H1 (cell line): Measurements from ENCODE around the gene HOXA13. TPM values are rescaled to one million over a fixed set of nuclear protein-coding genes. Genes with fewer than 3 reads are reported as not detected.

Experiments
- CTCF ChIA-PET: fragments of 300-600 bp; sonication (Branson Sonifier 250); formaldehyde crosslinking; loops from one replicate; lab custom pipeline; 2021; ENCODE audit not compliant: partially characterized antibody; lab: Charles Lee
- POLR2A ChIA-PET: fragments of 300-600 bp; sonication (Branson Sonifier 250); formaldehyde crosslinking; loops from one replicate; lab custom pipeline; 2021; ENCODE audit warnings: inconsistent platforms; ENCODE audit not compliant: partially characterized antibody; lab: Charles Lee
- DNase-seq, 2 experiments: peaks; one replicate each; pipeline versions ENCODE4 v3.0.0 to v3.0.0-alpha.2; 2010 to 2022; ENCODE audit warnings: low spot score in 2 of 2, low read depth in 1 of 2, mixed read lengths in 1 of 2
- FAIRE-seq: peaks from 2 replicates; lab custom pipeline; 2011; peaks lifted over from hg19 to GRCh38; lab: Jason Lieb, UNC
- H2AFZ ChIP-seq: 2 replicates; pipeline ENCODE4 v1.8.1; 2012; ENCODE audit warnings: low read length, inconsistent platforms
- H2AK5ac ChIP-seq: 2 replicates; pipeline ENCODE4 v1.6.1; 2013; ENCODE audit warnings: low read depth, low read length
- H2BK120ac ChIP-seq: replicated peaks from 2 replicates; pipeline ENCODE3; 2013; ENCODE audit warnings: low read depth, low read length, inconsistent platforms
- H2BK12ac ChIP-seq: 2 replicates; pipeline ENCODE4 v1.6.1; 2013; ENCODE audit warnings: low read depth, low read length
- H2BK15ac ChIP-seq: 2 replicates; pipeline ENCODE4 v1.6.1; 2013; ENCODE audit warnings: low read length
- H2BK20ac ChIP-seq: 2 replicates; pipeline ENCODE4 v1.6.1; 2013; ENCODE audit warnings: low read length
- H2BK5ac ChIP-seq: 2 replicates; pipeline ENCODE4 v1.6.1; 2013; ENCODE audit warnings: low read depth, low read length
- H3K14ac ChIP-seq: 2 replicates; pipeline ENCODE4 v1.6.1; 2013; ENCODE audit warnings: inconsistent platforms; ENCODE audit not compliant: insufficient read length
- H3K18ac ChIP-seq: 2 replicates; pipeline ENCODE4 v1.6.1; 2013; ENCODE audit warnings: low read length; ENCODE audit errors: extremely low read depth
- H3K23ac ChIP-seq: 2 replicates; pipeline ENCODE4 v1.6.1; 2013; ENCODE audit warnings: inconsistent platforms; ENCODE audit not compliant: insufficient read length
- H3K23me2 ChIP-seq: 2 replicates; pipeline ENCODE4 v1.6.1; 2013; ENCODE audit warnings: low read depth, low read length
- H3K27ac ChIP-seq: 2 replicates; pipeline ENCODE4 v1.6.1; 2011; ENCODE audit warnings: low read depth, low read length, inconsistent platforms
- H3K27me3 ChIP-seq, 4 experiments: replicated peaks in 1 of 4; 1 replicate in 1 of 4; 2 replicates in 3 of 4; pipeline versions ENCODE4 v1.6.1 to v1.8.1; 2011 to 2013; ENCODE audit warnings: low read length in 3 of 4, mild to moderate bottlenecking in 3 of 4, inconsistent platforms in 2 of 4, mixed read lengths in 2 of 4, moderate library complexity in 1 of 4; ENCODE audit not compliant: control insufficient read depth in 3 of 4, insufficient read depth in 3 of 4; ENCODE audit errors: extremely low read depth in 1 of 4
- H3K36me3 ChIP-seq, 4 experiments: 2 replicates each; pipeline versions ENCODE4 v1.6.1 to v1.8.1; 2011 to 2013; ENCODE audit warnings: mild to moderate bottlenecking in 4 of 4, low read length in 3 of 4, moderate library complexity in 2 of 4, control low read depth in 1 of 4, inconsistent platforms in 1 of 4; ENCODE audit not compliant: insufficient read depth in 4 of 4, control insufficient read depth in 2 of 4
- H3K4ac ChIP-seq: replicated peaks from 2 replicates; pipeline ENCODE3; 2013; ENCODE audit warnings: low read length, low read depth, mixed read lengths, inconsistent platforms; ENCODE audit not compliant: insufficient read length
- H3K4me1 ChIP-seq, 4 experiments: replicated peaks in 1 of 4; 1 replicate in 1 of 4; 2 replicates in 3 of 4; pipeline versions ENCODE4 v1.6.1 to v1.8.1; 2011 to 2013; ENCODE audit warnings: low read length in 3 of 4, inconsistent platforms in 2 of 4, mixed read lengths in 1 of 4; ENCODE audit not compliant: insufficient read depth in 4 of 4, control insufficient read depth in 3 of 4
- H3K4me2 ChIP-seq, 2 experiments: 2 replicates each; pipeline versions ENCODE4 v1.6.1 to v1.8.1; 2011 to 2013; ENCODE audit warnings: low read depth in 2 of 2, low read length in 2 of 2, control low read depth in 1 of 2, inconsistent platforms in 1 of 2, mild to moderate bottlenecking in 1 of 2; ENCODE audit not compliant: insufficient read depth in 1 of 2
- H3K4me3 ChIP-seq, 4 experiments: fragments of 200-600, 300-600 bp in 1 of 4; sonication (generic), shearing (Covaris generic), sonication (Bioruptor Twin) in 1 of 4; 2 replicates each; pipeline versions ENCODE4 v1.5.1 to v1.8.1; 2011 to 2016; ENCODE audit warnings: low read length in 4 of 4, low read depth in 3 of 4, control low read depth in 2 of 4, inconsistent platforms in 2 of 4, mild to moderate bottlenecking in 2 of 4, mixed read lengths in 1 of 4, moderate library complexity in 1 of 4; ENCODE audit not compliant: insufficient read depth in 2 of 4; ENCODE audit errors: extremely low read depth in 1 of 4
- H3K56ac ChIP-seq: replicated peaks from 2 replicates; pipeline ENCODE3; 2013; ENCODE audit warnings: low read depth, mild to moderate bottlenecking, mixed read lengths, low read length, inconsistent platforms; ENCODE audit not compliant: insufficient read length
- H3K79me1 ChIP-seq: 2 replicates; pipeline ENCODE4 v1.6.1; 2013; ENCODE audit warnings: low read depth, low read length, control low read depth
- H3K79me2 ChIP-seq, 2 experiments: 2 replicates each; pipeline versions ENCODE4 v1.6.1 to v1.8.1; 2012 to 2013; ENCODE audit warnings: low read length in 2 of 2, mild to moderate bottlenecking in 2 of 2, inconsistent platforms in 1 of 2; ENCODE audit not compliant: insufficient read depth in 2 of 2, control insufficient read depth in 1 of 2
- H3K9ac ChIP-seq, 4 experiments: replicated peaks in 1 of 4; 1 replicate in 1 of 4; 2 replicates in 3 of 4; pipeline versions ENCODE4 v1.6.1 to v1.8.1; 2011 to 2013; ENCODE audit warnings: low read depth in 3 of 4, low read length in 3 of 4, control low read depth in 2 of 4, mild to moderate bottlenecking in 2 of 4, moderate library complexity in 2 of 4, inconsistent platforms in 1 of 4; ENCODE audit errors: extremely low read depth in 1 of 4
- H3K9me3 ChIP-seq, 2 experiments: 2 replicates each; pipeline versions ENCODE4 v1.6.1 to v1.8.1; 2012 to 2013; ENCODE audit warnings: mild to moderate bottlenecking in 2 of 2, moderate library complexity in 2 of 2, control low read depth in 1 of 2, inconsistent platforms in 1 of 2, low read depth in 1 of 2, low read length in 1 of 2, mixed read lengths in 1 of 2; ENCODE audit not compliant: insufficient read depth in 2 of 2
- H4K20me1 ChIP-seq, 2 experiments: replicated peaks in 1 of 2; 2 replicates each; pipeline versions ENCODE3 to v1.8.1; 2011 to 2013; ENCODE audit warnings: inconsistent platforms in 2 of 2, low read length in 2 of 2, mild to moderate bottlenecking in 1 of 2; ENCODE audit not compliant: insufficient read depth in 2 of 2, control insufficient read depth in 1 of 2
- H4K5ac ChIP-seq: 2 replicates; pipeline ENCODE4 v1.6.1; 2013; ENCODE audit warnings: low read length, low read depth, mixed read lengths, inconsistent platforms; ENCODE audit not compliant: insufficient read length
- H4K8ac ChIP-seq: 2 replicates; pipeline ENCODE4 v1.8.0; 2013; ENCODE audit warnings: mild to moderate bottlenecking, moderate library complexity, low read length, inconsistent platforms; ENCODE audit not compliant: insufficient read depth; ENCODE audit errors: extremely low read depth
- H4K91ac ChIP-seq: replicated peaks from 2 replicates; pipeline ENCODE3; 2013; ENCODE audit warnings: low read length, mixed read lengths, inconsistent platforms; ENCODE audit not compliant: insufficient read length
- BACH1 ChIP-seq: IDR thresholded peaks from 2 replicates; pipeline ENCODE4 v1.6.1; 2012; ENCODE audit warnings: low read length, improper control_type of control experiment
- CBX5 ChIP-seq: fragments of 300-800, 300-1000 bp; sonication (generic); IDR thresholded peaks from 2 replicates; pipeline ENCODE4 v1.7.1; 2016; ENCODE audit warnings: antibody characterized with exemption, low read length, low read depth
- CREB1 ChIP-seq: IDR thresholded peaks from 2 replicates; pipeline ENCODE4 v1.6.1; 2012; ENCODE audit warnings: inconsistent platforms
- EZH2 ChIP-seq: fragments of 200-600 bp; sonication (generic); IDR thresholded peaks from 2 replicates; pipeline ENCODE4 v1.7.1; 2012; ENCODE audit warnings: low read depth, mild to moderate bottlenecking, moderate library complexity, low read length, inconsistent platforms; ENCODE audit not compliant: severe bottlenecking
- FOSL1 ChIP-seq: IDR thresholded peaks from 2 replicates; pipeline ENCODE4 v1.6.1; 2011; ENCODE audit warnings: mild to moderate bottlenecking, low read depth, low read length, moderate library complexity; ENCODE audit not compliant: insufficient read depth
- GABPA ChIP-seq: IDR thresholded peaks from 2 replicates; pipeline ENCODE4 v1.6.1; 2011; ENCODE audit warnings: mild to moderate bottlenecking, low read length, moderate library complexity, borderline replicate concordance; ENCODE audit not compliant: insufficient read depth
- KDM4A ChIP-seq: IDR thresholded peaks from one replicate; pipeline ENCODE4 v1.7.1; 2012; ENCODE audit warnings: low read depth, mild to moderate bottlenecking, moderate library complexity, low read length, inconsistent platforms; ENCODE audit not compliant: severe bottlenecking
- POLR2A ChIP-seq, 2 experiments: IDR thresholded peaks; 1 replicate in 1 of 2; 2 replicates in 1 of 2; pipeline ENCODE4 v1.6.1; 2011; ENCODE audit warnings: low read depth in 2 of 2, low read length in 2 of 2, mild to moderate bottlenecking in 2 of 2; ENCODE audit errors: control extremely low read depth in 1 of 2
- RBBP5 ChIP-seq: IDR thresholded peaks from 2 replicates; pipeline ENCODE4 v1.7.1; 2012; ENCODE audit warnings: low read depth, mild to moderate bottlenecking, inconsistent platforms, low read length, moderate library complexity, borderline replicate concordance
- RFX5 ChIP-seq: IDR thresholded peaks from 2 replicates; pipeline ENCODE4 v1.6.1; 2011; ENCODE audit warnings: low read depth, low read length, improper control_type of control experiment, borderline replicate concordance
- TBP ChIP-seq: IDR thresholded peaks from 2 replicates; pipeline ENCODE4 v1.6.1; 2011; ENCODE audit warnings: low read depth, low read length, improper control_type of control experiment
- WGBS, 2 experiments: shearing (Covaris generic) in 1 of 2; methylation state at CpG; one replicate each; pipeline versions ENCODE4 v1.1.6 to v1.1.7; 2013 to 2015; ENCODE audit warnings: low lambda C conversion rate in 2 of 2, mixed read lengths in 2 of 2, inconsistent platforms in 1 of 2, low coverage in 1 of 2, missing lambda C conversion rate in 1 of 2; ENCODE audit not compliant: insufficient replicate concordance in 2 of 2, insufficient coverage in 1 of 2, insufficient read length in 1 of 2; ENCODE audit errors: extremely low coverage in 1 of 2, missing lambda C conversion rate in 1 of 2; 5-methylcytosine and 5-hydroxymethylcytosine counted together
- polyA plus RNA-seq, 7 experiments: library from polyadenylated mRNA; depleted of rRNA in 3 of 7; stranded (reverse) in 5 of 7; unstranded in 2 of 7; fragments of >200 nt in 5 of 7; fragments of 200-250 nt in 2 of 7; gene quantifications; 1 replicate in 5 of 7; 2 replicates in 1 of 7; 4 replicates in 1 of 7; pipeline versions ENCODE4 v1.2.1 to v1.2.3, GENCODE V29; 2011 to 2013; ENCODE audit warnings: missing spikeins in 2 of 7, mixed read lengths in 2 of 7
- total RNA-seq: library from RNA; stranded (reverse); fragmentation: NEBNext Ultra II Directional; extraction: Animal tissue kit (Norgen Biotek cat#: 25700); gene quantifications from 2 replicates; pipeline ENCODE4 v1.2.1, GENCODE V29; 2021
- TF ChIP-seq, protein P1 (sequence below): IDR thresholded peaks from 2 replicates; pipeline ENCODE4 v1.6.1; 2012; ENCODE audit warnings: inconsistent platforms

The HOXA13 gene
- total and polyA plus RNA-seq, 2 of the 8 experiments (the other 6 are each of a cell fraction or from before 2014, with no cell fraction given): not detected

- Histone ChIP-seq H3K9me3 (peaks cover 0 to 6% of the 10 kb centered on the region in 2 experiments; a peak in 1 of 4 replicates), H3K79me2 (no peaks in the 10 kb centered on the region), H3K9ac (no peak overlapping the region), H2BK120ac (no peak overlapping the region), H3K14ac (no peak overlapping the region), H3K56ac (no peak overlapping the region), H3K4ac (no peak overlapping the region), H2BK12ac (no peak overlapping the region), H3K27ac (no peak overlapping the region), H3K4me3 (no peak overlapping the region), H2BK5ac (no peak overlapping the region), H2AK5ac (no peak overlapping the region), H4K8ac (no peak overlapping the region), H4K5ac (no peak overlapping the region), H2AFZ (no peak overlapping the region), H3K18ac (no peak overlapping the region), H2BK15ac (no peak overlapping the region), H3K36me3 (peaks cover 0 to 21% (median 0%) of the 10 kb centered on the region in 4 experiments; a peak in 1 of 8 replicates), H2BK20ac (no peak overlapping the region), H3K23me2 (no peaks in the 10 kb centered on the region), H3K27me3 (peaks cover 98 to 100% (median 99%) of the 10 kb centered on the region in 4 experiments), H3K23ac (no peak overlapping the region), H3K79me1 (no peaks in the 10 kb centered on the region), H4K91ac (no peak overlapping the region), H3K4me1 (no peaks in the 10 kb centered on the region; a peak in 4 of 7 replicates), H4K20me1 (peaks cover 16 to 24% of the 10 kb centered on the region in 2 experiments), H3K4me2 (no peak overlapping the region)
- FAIRE-seq (no peak), DNase-seq (no peak)
- WGBS, 2 experiments: 66% methylated on average over 7 of the region's 7 CpGs; no CpG with 5 or more reads in 1 of the 2 experiments
- ChIA-PET CTCF (interaction anchor here (0.8 to 4.4 kb wide), 14 partner anchors 10 to 793 kb away, joined by 3 to 80 read pairs (median 6); partner anchors contain the start of genes HOXA3, HOXA5 and HOXA6), POLR2A (no interaction called here)
- TF ChIP-seq RBBP5 (no peak), KDM4A (no peak), TBP (no peak), EZH2 (no peak), BACH1 (no peak), FOSL1 (no peak), CREB1 (no peak), RFX5 (no peak), POLR2A (IDR thresholded peaks at IDR 0.05; ENCODE audit: control extremely low read depth in 1 of 2, low read depth in 2 of 2, low read length in 2 of 2) (no peak), GABPA (no peak), CBX5 (no peak)
- TF ChIP-seq, protein P1, sequence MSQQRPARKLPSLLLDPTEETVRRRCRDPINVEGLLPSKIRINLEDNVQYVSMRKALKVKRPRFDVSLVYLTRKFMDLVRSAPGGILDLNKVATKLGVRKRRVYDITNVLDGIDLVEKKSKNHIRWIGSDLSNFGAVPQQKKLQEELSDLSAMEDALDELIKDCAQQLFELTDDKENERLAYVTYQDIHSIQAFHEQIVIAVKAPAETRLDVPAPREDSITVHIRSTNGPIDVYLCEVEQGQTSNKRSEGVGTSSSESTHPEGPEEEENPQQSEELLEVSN: no peak
These were observed 37.2 kb downstream of the HOXA13 start for GRCh38 chr7:27162561-27163287.
